GM19455 (cell line): ENCODE data around the gene PSMC5.

ENCODE experiments used
- ATAC-seq: cut with Tn5 transposase; IDR thresholded peaks from one replicate; pipeline ENCODE4 v1.9.1; 2021; ENCODE audit not compliant: unreplicated experiment

The PSMC5 gene

GRCh38 chr17:63820963-63821561 is 6.2 kb upstream of the PSMC5 start:
- ATAC-seq: no peak

GRCh38 chr17:63821804-63822203 is 5.4 kb upstream of the PSMC5 start:
- no peak for ATAC-seq

- no peak for ATAC-seq
These were observed 4.7 kb upstream of the PSMC5 start for GRCh38 chr17:63822537-63822936.

GRCh38 chr17:63823659-63824331 is 3.4 kb upstream of the PSMC5 start:
- no peak for ATAC-seq

GRCh38 chr17:63824362-63824761 is 2.9 kb upstream of the PSMC5 start:
- no peak for ATAC-seq

GRCh38 chr17:63826468-63827001 is 696 bp upstream of the PSMC5 start:
- ATAC-seq: no peak

GRCh38 chr17:63827801-63828221 is 580 bp downstream of the PSMC5 start:
- ATAC-seq: no peak

- ATAC-seq: no peak
These were observed 1.7 kb downstream of the PSMC5 start for GRCh38 chr17:63828936-63829335.

- no peak for ATAC-seq
These were observed 3.0 kb downstream of the PSMC5 start for GRCh38 chr17:63830278-63830677.

GRCh38 chr17:63830904-63831491 is 3.8 kb downstream of the PSMC5 start:
- no peak for ATAC-seq

GRCh38 chr17:63831505-63831904 is 4.3 kb downstream of the PSMC5 start:
- no peak for ATAC-seq

GRCh38 chr17:63832014-63832413 is 4.8 kb downstream of the PSMC5 start:
- ATAC-seq: no peak

- ATAC-seq: no peak
These were observed 5.2 kb downstream of the PSMC5 start for GRCh38 chr17:63832455-63832854.

GRCh38 chr17:63833026-63833740 is 6.0 kb downstream of the PSMC5 start:
- no peak for ATAC-seq

GRCh38 chr17:63833741-63834373 is 6.6 kb downstream of the PSMC5 start:
- ATAC-seq: no peak

GRCh38 chr17:63834431-63835166 is 7.4 kb downstream of the PSMC5 start:
- no peak for ATAC-seq

GRCh38 chr17:63835167-63835720 is 8.0 kb downstream of the PSMC5 start:
- no peak for ATAC-seq

GRCh38 chr17:63836811-63837210 is 9.6 kb downstream of the PSMC5 start:
- no peak for ATAC-seq

- ATAC-seq: no peak
These were observed 10.2 kb downstream of the PSMC5 start for GRCh38 chr17:63837480-63837879.

GRCh38 chr17:63837962-63838600 is 10.8 kb downstream of the PSMC5 start:
- no peak for ATAC-seq
